ENCODE data around the gene PRM1.

DNA sequence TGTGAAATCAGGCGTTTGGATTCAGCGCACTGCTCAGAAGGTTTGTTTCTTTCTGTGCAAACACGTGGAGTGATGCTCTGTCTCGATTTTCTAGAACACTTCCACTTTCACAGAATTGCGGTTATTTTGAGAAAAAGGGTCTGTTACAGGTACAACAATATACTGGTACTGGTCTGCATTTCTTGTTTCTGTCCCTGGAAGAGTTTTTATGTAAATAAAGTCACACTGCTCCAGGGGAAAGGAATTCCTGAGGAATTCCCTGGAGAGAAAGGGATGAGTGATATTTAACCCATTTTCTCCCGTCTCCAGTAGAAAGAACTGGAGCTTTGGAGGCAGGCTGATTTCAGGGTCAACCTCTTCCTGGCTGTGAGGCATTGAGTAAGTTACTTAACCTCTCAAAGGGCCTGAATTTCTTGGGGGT, 48.0 kb upstream of the PRM1 start:
- TF ChIP-seq, protein P1, sequence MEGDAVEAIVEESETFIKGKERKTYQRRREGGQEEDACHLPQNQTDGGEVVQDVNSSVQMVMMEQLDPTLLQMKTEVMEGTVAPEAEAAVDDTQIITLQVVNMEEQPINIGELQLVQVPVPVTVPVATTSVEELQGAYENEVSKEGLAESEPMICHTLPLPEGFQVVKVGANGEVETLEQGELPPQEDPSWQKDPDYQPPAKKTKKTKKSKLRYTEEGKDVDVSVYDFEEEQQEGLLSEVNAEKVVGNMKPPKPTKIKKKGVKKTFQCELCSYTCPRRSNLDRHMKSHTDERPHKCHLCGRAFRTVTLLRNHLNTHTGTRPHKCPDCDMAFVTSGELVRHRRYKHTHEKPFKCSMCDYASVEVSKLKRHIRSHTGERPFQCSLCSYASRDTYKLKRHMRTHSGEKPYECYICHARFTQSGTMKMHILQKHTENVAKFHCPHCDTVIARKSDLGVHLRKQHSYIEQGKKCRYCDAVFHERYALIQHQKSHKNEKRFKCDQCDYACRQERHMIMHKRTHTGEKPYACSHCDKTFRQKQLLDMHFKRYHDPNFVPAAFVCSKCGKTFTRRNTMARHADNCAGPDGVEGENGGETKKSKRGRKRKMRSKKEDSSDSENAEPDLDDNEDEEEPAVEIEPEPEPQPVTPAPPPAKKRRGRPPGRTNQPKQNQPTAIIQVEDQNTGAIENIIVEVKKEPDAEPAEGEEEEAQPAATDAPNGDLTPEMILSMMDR (IDR thresholded peaks at IDR 0.05), result no peak
- TF ChIP-seq MXD4 (CRISPR knock-in tag; IDR thresholded peaks at IDR 0.05; ENCODE audit: borderline replicate concordance), result no peak

Data from WTC11 (cell line).